Hippocampal formation (tissue), 2 donors: ENCODE results near the gene COP1.
"Not testable (repeated sequence)": the region's sequence is repeated elsewhere in the genome, so short reads cannot be mapped to it uniquely, and the experiment has no call there.

Experiments used
- DNase-seq, 2 donors: peaks; one replicate each; lab custom pipeline; 2025; lab: John Stamatoyannopoulos, UW

The COP1 gene

GRCh38 chr1:176033881-176034280 is 173.2 kb downstream of the COP1 start:
- no peak for DNase-seq

GRCh38 chr1:176033474-176033873 is 173.6 kb downstream of the COP1 start:
- DNase-seq, result no peak

- no peak for DNase-seq
These were observed 174.9 kb downstream of the COP1 start for GRCh38 chr1:176032040-176032645.

GRCh38 chr1:176029609-176030008 is 177.5 kb downstream of the COP1 start:
- DNase-seq, result no peak

- DNase-seq, result no peak
These were observed 177.9 kb downstream of the COP1 start for GRCh38 chr1:176029155-176029554.

GRCh38 chr1:176027934-176028333 is 179.2 kb downstream of the COP1 start:
- DNase-seq, result not testable (repeated sequence)

GRCh38 chr1:176022574-176022973 is 184.5 kb downstream of the COP1 start:
- no peak for DNase-seq

- DNase-seq, result no peak
These were observed 189.4 kb downstream of the COP1 start for GRCh38 chr1:176017722-176018121.

- DNase-seq, result no peak
These were observed 197.1 kb downstream of the COP1 start for GRCh38 chr1:176009951-176010350.

- DNase-seq, result not testable (repeated sequence)
These were observed 199.2 kb downstream of the COP1 start for GRCh38 chr1:176007756-176008389.

GRCh38 chr1:175994660-175995059 is 212.4 kb downstream of the COP1 start:
- not testable (repeated sequence) for DNase-seq

GRCh38 chr1:175992825-175993224 is 214.3 kb downstream of the COP1 start:
- not testable (repeated sequence) for DNase-seq

GRCh38 chr1:175992202-175992601 is 214.9 kb downstream of the COP1 start:
- DNase-seq, result not testable (repeated sequence)

GRCh38 chr1:175984813-175985212 is 222.3 kb downstream of the COP1 start:
- DNase-seq, result no peak

- DNase-seq, result no peak
These were observed 222.9 kb downstream of the COP1 start for GRCh38 chr1:175984057-175984812.

- DNase-seq, result not testable (repeated sequence)
These were observed 223.7 kb downstream of the COP1 start for GRCh38 chr1:175983363-175983762.

- DNase-seq, result no peak
These were observed 226.0 kb downstream of the COP1 start for GRCh38 chr1:175981128-175981527.

GRCh38 chr1:175978926-175979325 is 228.2 kb downstream of the COP1 start:
- no peak for DNase-seq

GRCh38 chr1:175978476-175978875 is 228.6 kb downstream of the COP1 start:
- no peak for DNase-seq

GRCh38 chr1:175976865-175977642 is 230.0 kb downstream of the COP1 start:
- no peak for DNase-seq

GRCh38 chr1:175969231-175969630 is 237.9 kb downstream of the COP1 start:
- DNase-seq, result no peak

GRCh38 chr1:175968486-175969172 is 238.5 kb downstream of the COP1 start:
- no peak for DNase-seq
